ENCODE measurements around the gene BMX.

Gene BMX

DNA sequence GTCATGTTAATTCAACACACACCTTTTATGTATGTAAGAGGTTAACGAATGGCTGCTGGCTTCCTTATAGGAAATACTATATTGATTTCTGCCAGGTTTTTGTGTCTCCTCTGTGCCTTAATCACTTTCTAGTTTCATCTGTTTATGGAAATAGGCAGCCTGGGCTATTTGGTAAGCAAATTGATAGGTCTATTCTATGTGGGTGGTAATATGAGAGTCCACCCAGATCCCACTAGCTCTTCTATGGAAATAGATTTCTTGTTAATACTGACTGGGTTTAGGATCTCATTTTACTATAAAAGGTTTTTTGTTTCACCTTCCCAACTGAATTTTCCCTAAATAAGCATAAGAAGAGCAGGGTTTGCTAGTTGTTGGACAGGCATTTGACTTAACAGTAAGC, 4.1 kb downstream of the BMX start:
- no peak overlapping the region for H3K4me3 ChIP-seq (ENCODE audit: low read length)
- no peak for DNase-seq (ENCODE audit: low read depth)
- TF ChIP-seq, protein P1, sequence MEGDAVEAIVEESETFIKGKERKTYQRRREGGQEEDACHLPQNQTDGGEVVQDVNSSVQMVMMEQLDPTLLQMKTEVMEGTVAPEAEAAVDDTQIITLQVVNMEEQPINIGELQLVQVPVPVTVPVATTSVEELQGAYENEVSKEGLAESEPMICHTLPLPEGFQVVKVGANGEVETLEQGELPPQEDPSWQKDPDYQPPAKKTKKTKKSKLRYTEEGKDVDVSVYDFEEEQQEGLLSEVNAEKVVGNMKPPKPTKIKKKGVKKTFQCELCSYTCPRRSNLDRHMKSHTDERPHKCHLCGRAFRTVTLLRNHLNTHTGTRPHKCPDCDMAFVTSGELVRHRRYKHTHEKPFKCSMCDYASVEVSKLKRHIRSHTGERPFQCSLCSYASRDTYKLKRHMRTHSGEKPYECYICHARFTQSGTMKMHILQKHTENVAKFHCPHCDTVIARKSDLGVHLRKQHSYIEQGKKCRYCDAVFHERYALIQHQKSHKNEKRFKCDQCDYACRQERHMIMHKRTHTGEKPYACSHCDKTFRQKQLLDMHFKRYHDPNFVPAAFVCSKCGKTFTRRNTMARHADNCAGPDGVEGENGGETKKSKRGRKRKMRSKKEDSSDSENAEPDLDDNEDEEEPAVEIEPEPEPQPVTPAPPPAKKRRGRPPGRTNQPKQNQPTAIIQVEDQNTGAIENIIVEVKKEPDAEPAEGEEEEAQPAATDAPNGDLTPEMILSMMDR (conservative IDR thresholded peaks at IDR 0.05; ENCODE audit: low read length), result no peak

DNA sequence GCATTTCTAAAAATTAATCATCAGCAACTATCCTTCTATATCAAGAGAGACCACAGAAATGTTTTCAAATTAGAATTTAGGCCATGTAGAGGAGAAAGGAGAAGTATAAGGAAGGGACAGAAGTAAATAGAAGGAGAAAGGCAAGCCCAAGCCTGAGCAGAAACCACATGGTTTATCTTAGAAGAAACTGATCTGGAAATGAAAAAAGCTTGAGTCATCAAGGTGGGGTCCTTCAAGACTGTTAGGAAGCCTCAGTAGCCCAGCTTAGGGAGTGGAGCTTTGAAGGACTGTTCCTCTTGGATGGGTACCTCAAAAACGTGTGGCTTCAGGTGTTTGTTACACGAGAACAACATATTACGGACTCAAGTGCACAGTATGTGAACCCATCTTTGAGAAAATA, 4.5 kb downstream of the BMX start:
- TF ChIP-seq, protein P1 (conservative IDR thresholded peaks at IDR 0.05; ENCODE audit: low read length), result no peak
- H3K4me3 ChIP-seq (ENCODE audit: low read length), result no peak overlapping the region
- no peak for DNase-seq (ENCODE audit: low read depth)

DNA sequence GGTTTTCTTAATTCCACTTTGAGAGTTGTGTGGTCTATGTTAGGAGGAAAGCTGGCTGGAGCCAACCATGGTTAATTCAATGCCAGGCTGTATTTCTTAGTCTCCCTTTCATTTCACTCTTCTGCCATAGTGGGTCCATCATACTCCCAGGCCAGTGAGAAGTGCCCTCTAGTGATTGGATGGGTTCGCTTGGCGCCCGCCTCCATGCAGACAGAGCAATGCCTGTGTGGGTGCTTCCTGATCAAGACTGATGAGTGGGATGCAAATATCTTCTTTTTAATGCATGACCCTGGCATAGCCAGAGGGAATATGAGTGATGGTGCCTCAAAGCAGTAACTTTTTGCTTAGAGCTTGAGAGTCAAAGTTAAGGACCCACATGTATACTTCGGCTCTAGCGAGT, 6.4 kb downstream of the BMX start:
- TF ChIP-seq, protein P1 (conservative IDR thresholded peaks at IDR 0.05; ENCODE audit: low read length), result no peak
- no peak for DNase-seq (ENCODE audit: low read depth)
- no peak overlapping the region for H3K4me3 ChIP-seq (ENCODE audit: low read length)

DNA sequence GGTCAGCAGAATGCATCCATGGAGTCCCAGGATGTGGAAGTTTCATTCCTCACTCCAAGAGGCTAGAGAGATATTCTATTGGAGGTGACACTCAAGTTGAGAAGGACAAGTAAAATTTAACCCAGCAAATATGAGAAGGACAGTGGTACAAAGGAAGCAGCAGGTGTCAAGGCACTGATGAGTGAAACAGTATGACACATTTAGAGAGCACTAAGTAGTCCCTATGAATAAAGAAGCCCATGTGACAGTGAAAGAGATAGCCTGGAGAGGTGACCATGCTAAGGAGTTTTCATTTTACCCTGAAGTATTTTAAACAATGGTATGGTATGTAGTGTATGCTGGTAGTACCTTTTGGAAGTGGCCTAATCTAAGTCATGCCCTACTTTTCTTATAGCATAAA, 9.2 kb downstream of the BMX start:
- TF ChIP-seq, protein P1 (conservative IDR thresholded peaks at IDR 0.05; ENCODE audit: low read length), result no peak
- DNase-seq (ENCODE audit: low read depth), result no peak
- H3K4me3 ChIP-seq (ENCODE audit: low read length), result no peak overlapping the region

DNA sequence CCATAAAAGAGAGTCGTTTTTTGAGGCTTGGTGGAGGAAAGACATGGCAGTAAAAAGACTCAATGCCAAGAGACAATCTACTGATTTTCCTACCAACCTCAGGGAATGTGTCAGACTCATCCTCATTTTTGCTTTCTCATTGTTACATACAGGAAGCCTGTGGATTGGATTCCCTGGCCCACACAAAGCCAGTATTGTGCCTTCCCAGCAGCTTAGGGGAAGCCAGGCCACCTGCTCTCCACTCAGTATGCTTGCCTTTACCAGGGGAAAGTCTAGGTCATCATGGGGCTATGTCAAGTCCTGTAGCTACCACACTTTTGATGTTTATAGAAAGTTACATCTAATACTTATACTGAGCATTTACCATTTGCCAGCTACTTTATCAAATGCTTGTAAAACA, 11.0 kb downstream of the BMX start:
- no peak for DNase-seq (ENCODE audit: low read depth)
- TF ChIP-seq, protein P1 (conservative IDR thresholded peaks at IDR 0.05; ENCODE audit: low read length), result no peak
- H3K4me3 ChIP-seq (ENCODE audit: low read length), result no peak overlapping the region

DNA sequence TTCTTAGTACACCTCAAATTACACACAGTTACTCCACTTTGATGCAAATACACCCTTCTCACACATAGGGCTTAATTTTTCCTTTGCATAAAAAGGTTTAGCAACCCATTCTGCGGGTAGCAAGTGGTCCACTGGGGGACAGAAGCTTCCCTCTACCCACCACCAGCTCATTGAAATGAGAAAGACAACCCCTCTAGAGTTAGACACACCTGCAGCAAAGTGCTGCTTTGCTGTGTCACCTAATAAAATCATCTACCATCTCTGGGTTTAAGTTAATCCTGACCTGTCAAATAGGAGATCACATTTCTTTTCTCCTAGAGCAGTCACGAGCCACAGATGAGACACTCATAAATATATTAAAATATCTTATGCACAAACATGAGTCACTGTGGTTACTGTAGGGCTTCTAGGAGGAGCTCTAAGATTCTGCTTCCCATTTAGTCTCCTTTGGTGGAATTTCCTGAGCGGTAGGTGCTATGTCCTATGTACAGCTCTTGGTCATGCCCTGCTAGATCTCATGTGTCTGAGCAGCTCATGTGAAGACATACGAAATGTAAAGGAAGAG, 11.9 kb downstream of the BMX start:
- no peak for DNase-seq (ENCODE audit: low read depth)

DNA sequence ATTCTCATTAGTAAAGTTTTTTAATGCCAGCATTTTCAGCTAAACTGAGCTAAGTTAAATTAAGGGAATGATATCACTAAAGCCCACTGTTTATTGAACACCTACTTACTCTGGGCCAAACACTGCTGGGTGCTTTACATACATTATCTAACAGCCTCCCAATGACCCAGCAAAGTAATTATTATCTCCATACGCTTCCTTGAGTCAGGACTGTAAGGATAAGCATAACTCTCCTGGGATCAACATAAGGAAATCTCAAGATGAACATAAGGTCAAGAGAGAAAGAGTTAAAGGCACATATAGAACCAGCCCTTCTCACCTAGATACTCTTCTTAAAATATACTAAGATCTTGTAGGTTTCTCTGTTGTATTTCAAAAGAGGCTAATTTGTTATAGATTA, 13.7 kb downstream of the BMX start:
- no peak overlapping the region for H3K4me3 ChIP-seq (ENCODE audit: low read length)
- TF ChIP-seq, protein P1 (conservative IDR thresholded peaks at IDR 0.05; ENCODE audit: low read length), result no peak
- no peak for DNase-seq (ENCODE audit: low read depth)

More for the DNA sequence above, 11.9 kb downstream of the BMX start:
- TF ChIP-seq, protein P1 (conservative IDR thresholded peaks at IDR 0.05; ENCODE audit: low read length), result no peak
- H3K4me3 ChIP-seq (ENCODE audit: low read length), result no peak overlapping the region

All from AG10803 (cell line).